Liver (tissue), 9 donors: ENCODE measurements around the gene SARDH. TPM values are rescaled to one million over a fixed set of nuclear protein-coding genes. Genes with fewer than 3 reads are reported as not detected.
"Not testable (repeated sequence)": the region's sequence is repeated elsewhere in the genome, so short reads cannot be mapped to it uniquely, and the experiment has no call there.

Experiments used
- DNase-seq: peaks from one replicate; pipeline ENCODE4 v3.0.0-alpha.2; 2017; ENCODE audit warnings: low spot score
- H3K27ac ChIP-seq, 2 donors: one replicate each; pipeline ENCODE4 v1.7.0; 2013; ENCODE audit warnings: inconsistent platforms in 2 of 2, low read length in 2 of 2, control low read depth in 1 of 2, low read depth in 1 of 2, mild to moderate bottlenecking in 1 of 2
- H3K27me3 ChIP-seq, 4 donors: one replicate each; pipeline versions ENCODE4 v1.6.1 to v1.7.0; 2013; ENCODE audit warnings: low read length in 3 of 4, inconsistent platforms in 1 of 4, mild to moderate bottlenecking in 1 of 4, moderate library complexity in 1 of 4; ENCODE audit not compliant: control insufficient read depth in 4 of 4, insufficient read depth in 4 of 4
- H3K36me3 ChIP-seq, 4 donors: one replicate each; pipeline versions ENCODE4 v1.6.1 to v1.7.0; 2013; ENCODE audit warnings: low read length in 3 of 4, mild to moderate bottlenecking in 3 of 4, low read depth in 1 of 4, moderate library complexity in 1 of 4; ENCODE audit not compliant: control insufficient read depth in 4 of 4, insufficient read depth in 3 of 4
- H3K4me1 ChIP-seq, 4 donors: one replicate each; pipeline versions ENCODE4 v1.6.1 to v1.7.0; 2013; ENCODE audit warnings: low read length in 3 of 4, mild to moderate bottlenecking in 3 of 4, moderate library complexity in 1 of 4; ENCODE audit not compliant: control insufficient read depth in 4 of 4, insufficient read depth in 4 of 4
- H3K4me3 ChIP-seq, 3 donors: one replicate each; pipeline versions ENCODE4 v1.6.1 to v1.7.0; 2013; ENCODE audit warnings: low read length in 3 of 3, control low read depth in 1 of 3, low read depth in 1 of 3, mild to moderate bottlenecking in 1 of 3
- H3K9ac ChIP-seq, 2 donors: one replicate each; pipeline ENCODE4 v1.7.0; 2013; ENCODE audit warnings: low read length in 2 of 2, mild to moderate bottlenecking in 2 of 2, moderate library complexity in 2 of 2, control low read depth in 1 of 2, low read depth in 1 of 2
- H3K9me3 ChIP-seq, 4 donors: one replicate each; pipeline versions ENCODE4 v1.6.1 to v1.7.0; 2013; ENCODE audit warnings: low read length in 3 of 4; ENCODE audit not compliant: control insufficient read depth in 4 of 4
- FOXA2 ChIP-seq: IDR thresholded peaks from 2 replicates; pipeline ENCODE4 v1.6.1; 2016; ENCODE audit warnings: antibody characterized with exemption
- HNF4A ChIP-seq, 2 donors: conservative IDR thresholded peaks; 2 replicates each; pipeline ENCODE4 v1.6.1; 2016; ENCODE audit warnings: antibody characterized with exemption in 2 of 2, mild to moderate bottlenecking in 2 of 2
- HNF4G ChIP-seq: IDR thresholded peaks from 2 replicates; pipeline ENCODE4 v1.6.1; 2016; ENCODE audit warnings: antibody characterized with exemption
- JUND ChIP-seq, 2 donors: IDR thresholded peaks; 2 replicates each; pipeline ENCODE4 v1.6.1; 2016; ENCODE audit warnings: antibody characterized with exemption in 2 of 2
- RAD21 ChIP-seq, 2 donors: IDR thresholded peaks; 2 replicates each; pipeline ENCODE4 v1.6.1; 2016; ENCODE audit warnings: antibody characterized with exemption in 2 of 2, mild to moderate bottlenecking in 2 of 2
- RXRA ChIP-seq, 2 donors: IDR thresholded peaks; 2 replicates each; pipeline ENCODE4 v1.6.1; 2017 to 2018; ENCODE audit warnings: antibody characterized with exemption in 2 of 2, mild to moderate bottlenecking in 1 of 2
- SP1 ChIP-seq: IDR thresholded peaks from 2 replicates; pipeline ENCODE4 v1.6.1; 2018; ENCODE audit warnings: antibody characterized with exemption, mild to moderate bottlenecking
- TAF1 ChIP-seq: conservative IDR thresholded peaks from 2 replicates; pipeline ENCODE4 v1.6.1; 2016; ENCODE audit warnings: antibody characterized with exemption, mild to moderate bottlenecking
- WGBS: extraction: QIAGEN DNeasy Blood & Tissue Kit; methylation state at CpG from one replicate; pipeline ENCODE4 v1.1.7; 2013; 5-methylcytosine and 5-hydroxymethylcytosine counted together
- polyA plus RNA-seq, 2 donors: library from polyadenylated mRNA; stranded (reverse) in 1 of 2; unstranded in 1 of 2; fragments of 200-250 nt in 1 of 2; fragments of >200 nt in 1 of 2; fragmentation: Nextera tagmentation in 1 of 2; extraction: Ambion mirVana in 1 of 2; gene quantifications; one replicate each; pipeline versions ENCODE4 v1.2.1 to v1.2.3, GENCODE V29; 2013 to 2015
- total RNA-seq, 2 donors: library from RNA; depleted of rRNA; stranded (reverse); fragments of >200 nt; gene quantifications; one replicate each; pipeline ENCODE4 v1.2.3, GENCODE V29; 2014
- TF ChIP-seq, protein P1 (sequence below): IDR thresholded peaks from 2 replicates; pipeline ENCODE4 v1.6.1; 2016; ENCODE audit warnings: antibody characterized with exemption
- TF ChIP-seq, protein P2 (sequence below): IDR thresholded peaks from 2 replicates; pipeline ENCODE4 v1.6.1; 2016; ENCODE audit warnings: antibody characterized with exemption, mild to moderate bottlenecking
- TF ChIP-seq, protein P3 (sequence below): fragments of 150-350 bp; IDR thresholded peaks from 2 replicates; pipeline ENCODE4 v1.5.1; 2017; ENCODE audit warnings: improper control_type of control experiment, low read depth, low read length; ENCODE audit not compliant: missing input control
- TF ChIP-seq, protein P4 (sequence below): IDR thresholded peaks from 2 replicates; pipeline ENCODE4 v1.6.1; 2016; ENCODE audit warnings: antibody characterized with exemption
- TF ChIP-seq, protein P5 (sequence below): IDR thresholded peaks from 2 replicates; pipeline ENCODE4 v1.6.1; 2016; ENCODE audit warnings: antibody characterized with exemption
- donor health status: healthy.
- donor health status: healthy.
- donor health status: healthy.
- donor health status: healthy.
- donor health status: healthy.

Gene SARDH
- total and polyA plus RNA-seq, 4 donors: 53.7 to 291 (median 63.4) TPM

DNA sequence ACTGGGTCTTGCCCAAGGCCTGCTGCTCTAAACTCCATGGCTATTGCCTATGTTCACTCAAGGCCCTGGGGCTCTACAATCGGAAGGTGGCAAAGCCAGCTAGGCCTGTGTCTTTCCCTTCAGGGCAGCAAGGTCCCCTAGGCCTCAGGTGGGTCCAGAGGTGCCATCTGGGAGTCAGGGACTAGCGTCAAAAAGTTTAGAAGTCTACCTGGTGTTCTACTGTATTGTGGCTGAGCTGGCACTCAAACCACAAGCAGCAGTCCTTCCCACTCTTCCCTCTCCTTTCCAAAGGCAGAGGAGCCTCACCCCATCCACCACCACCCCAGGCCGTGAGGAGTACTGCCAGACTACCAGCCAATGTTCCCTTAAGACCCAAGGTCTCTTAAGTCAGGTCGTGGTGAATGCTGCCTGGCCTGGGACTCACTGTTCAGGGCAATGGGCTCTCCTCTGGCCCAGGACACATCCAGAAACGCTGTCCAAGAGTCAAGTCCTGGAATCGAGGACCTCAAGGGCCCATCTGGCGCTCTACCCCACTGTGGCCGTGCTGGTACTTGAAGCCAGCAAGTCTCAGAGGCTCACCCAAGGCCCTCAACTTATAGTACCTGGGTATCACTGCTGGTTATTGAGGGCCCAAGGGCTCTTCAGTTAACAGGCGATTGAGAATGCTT is 13.0 kb upstream of the SARDH start:
- H3K27me3 ChIP-seq: no peaks in the 10 kb centered on the region
- H3K9ac ChIP-seq: no peak overlapping the region
- peaks cover 0 to 8% (median 1%) of the 10 kb centered on the region in 4 donors for H3K4me1 ChIP-seq
- no peak overlapping the region for H3K4me3 ChIP-seq
- TF ChIP-seq, protein P1, sequence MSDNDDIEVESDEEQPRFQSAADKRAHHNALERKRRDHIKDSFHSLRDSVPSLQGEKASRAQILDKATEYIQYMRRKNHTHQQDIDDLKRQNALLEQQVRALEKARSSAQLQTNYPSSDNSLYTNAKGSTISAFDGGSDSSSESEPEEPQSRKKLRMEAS: no peak
- TF ChIP-seq, protein P2, sequence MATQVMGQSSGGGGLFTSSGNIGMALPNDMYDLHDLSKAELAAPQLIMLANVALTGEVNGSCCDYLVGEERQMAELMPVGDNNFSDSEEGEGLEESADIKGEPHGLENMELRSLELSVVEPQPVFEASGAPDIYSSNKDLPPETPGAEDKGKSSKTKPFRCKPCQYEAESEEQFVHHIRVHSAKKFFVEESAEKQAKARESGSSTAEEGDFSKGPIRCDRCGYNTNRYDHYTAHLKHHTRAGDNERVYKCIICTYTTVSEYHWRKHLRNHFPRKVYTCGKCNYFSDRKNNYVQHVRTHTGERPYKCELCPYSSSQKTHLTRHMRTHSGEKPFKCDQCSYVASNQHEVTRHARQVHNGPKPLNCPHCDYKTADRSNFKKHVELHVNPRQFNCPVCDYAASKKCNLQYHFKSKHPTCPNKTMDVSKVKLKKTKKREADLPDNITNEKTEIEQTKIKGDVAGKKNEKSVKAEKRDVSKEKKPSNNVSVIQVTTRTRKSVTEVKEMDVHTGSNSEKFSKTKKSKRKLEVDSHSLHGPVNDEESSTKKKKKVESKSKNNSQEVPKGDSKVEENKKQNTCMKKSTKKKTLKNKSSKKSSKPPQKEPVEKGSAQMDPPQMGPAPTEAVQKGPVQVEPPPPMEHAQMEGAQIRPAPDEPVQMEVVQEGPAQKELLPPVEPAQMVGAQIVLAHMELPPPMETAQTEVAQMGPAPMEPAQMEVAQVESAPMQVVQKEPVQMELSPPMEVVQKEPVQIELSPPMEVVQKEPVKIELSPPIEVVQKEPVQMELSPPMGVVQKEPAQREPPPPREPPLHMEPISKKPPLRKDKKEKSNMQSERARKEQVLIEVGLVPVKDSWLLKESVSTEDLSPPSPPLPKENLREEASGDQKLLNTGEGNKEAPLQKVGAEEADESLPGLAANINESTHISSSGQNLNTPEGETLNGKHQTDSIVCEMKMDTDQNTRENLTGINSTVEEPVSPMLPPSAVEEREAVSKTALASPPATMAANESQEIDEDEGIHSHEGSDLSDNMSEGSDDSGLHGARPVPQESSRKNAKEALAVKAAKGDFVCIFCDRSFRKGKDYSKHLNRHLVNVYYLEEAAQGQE: peak; percentile 34
- no peaks in the 10 kb centered on the region for H3K36me3 ChIP-seq
- 92% methylated on average over 9 of the region's 9 CpGs for WGBS
- no peaks in the 10 kb centered on the region for H3K9me3 ChIP-seq
- peak; percentile 30 for DNase-seq
- no peak overlapping the region for H3K27ac ChIP-seq

DNA sequence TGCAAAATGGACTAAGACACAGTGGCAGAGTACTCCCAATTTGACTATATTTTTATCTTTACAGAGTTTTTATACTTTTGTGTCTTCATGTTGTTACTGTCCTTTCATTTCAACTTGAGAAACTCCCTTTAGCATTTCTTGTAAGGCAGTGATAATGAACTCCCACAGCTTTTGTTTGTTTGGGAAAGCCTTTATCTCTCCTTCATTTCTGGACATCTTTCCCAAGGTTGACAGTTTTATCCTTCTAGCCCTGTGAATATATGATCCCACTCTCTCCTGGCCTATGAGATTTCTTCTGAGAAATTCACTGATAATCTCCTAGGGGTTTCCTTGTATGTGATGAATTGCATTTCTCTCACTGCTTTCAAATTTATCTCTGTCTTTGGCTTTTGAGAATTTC is 9.2 kb upstream of the SARDH start:
- no peaks in the 10 kb centered on the region for H3K36me3 ChIP-seq
- TF ChIP-seq HNF4G: no peak
- no peak for TF ChIP-seq RAD21 (IDR thresholded peaks at IDR 0.05)
- peaks cover 13 to 21% (median 18%) of the 10 kb centered on the region in 4 donors for H3K4me1 ChIP-seq
- no peak overlapping the region for H3K27ac ChIP-seq
- no peak overlapping the region for H3K9ac ChIP-seq
- no peak overlapping the region for H3K4me3 ChIP-seq
- H3K27me3 ChIP-seq: no peaks in the 10 kb centered on the region
- no peak for DNase-seq
- no peaks in the 10 kb centered on the region for H3K9me3 ChIP-seq

DNA sequence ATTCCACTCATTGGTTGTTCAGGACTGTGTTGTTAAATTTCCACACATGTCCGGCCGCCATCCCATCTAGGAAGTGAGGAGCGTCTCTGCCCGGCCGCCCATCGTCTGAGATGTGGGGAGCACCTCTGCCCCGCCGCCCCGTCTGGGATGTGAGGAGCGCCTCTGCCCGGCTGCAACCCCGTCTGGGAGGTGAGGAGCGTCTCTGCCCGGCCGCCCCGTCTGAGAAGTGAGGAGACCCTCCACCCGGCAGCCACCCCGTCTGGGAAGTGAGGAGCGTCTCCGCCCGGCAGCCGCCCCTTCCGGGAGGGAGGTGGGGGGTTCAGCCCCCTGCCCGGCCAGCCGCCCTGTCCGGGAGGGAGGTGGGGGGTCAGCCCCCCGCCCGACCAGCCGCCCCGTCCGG is 6.4 kb upstream of the SARDH start:
- peaks cover 33 to 49% (median 40%) of the 10 kb centered on the region in 4 donors for H3K4me1 ChIP-seq
- WGBS: 96% methylated on average over 28 of the region's 31 CpGs
- not testable (repeated sequence) for H3K36me3 ChIP-seq, H3K27me3 ChIP-seq, DNase-seq, H3K9ac ChIP-seq, H3K9me3 ChIP-seq, H3K27ac ChIP-seq, H3K4me3 ChIP-seq

DNA sequence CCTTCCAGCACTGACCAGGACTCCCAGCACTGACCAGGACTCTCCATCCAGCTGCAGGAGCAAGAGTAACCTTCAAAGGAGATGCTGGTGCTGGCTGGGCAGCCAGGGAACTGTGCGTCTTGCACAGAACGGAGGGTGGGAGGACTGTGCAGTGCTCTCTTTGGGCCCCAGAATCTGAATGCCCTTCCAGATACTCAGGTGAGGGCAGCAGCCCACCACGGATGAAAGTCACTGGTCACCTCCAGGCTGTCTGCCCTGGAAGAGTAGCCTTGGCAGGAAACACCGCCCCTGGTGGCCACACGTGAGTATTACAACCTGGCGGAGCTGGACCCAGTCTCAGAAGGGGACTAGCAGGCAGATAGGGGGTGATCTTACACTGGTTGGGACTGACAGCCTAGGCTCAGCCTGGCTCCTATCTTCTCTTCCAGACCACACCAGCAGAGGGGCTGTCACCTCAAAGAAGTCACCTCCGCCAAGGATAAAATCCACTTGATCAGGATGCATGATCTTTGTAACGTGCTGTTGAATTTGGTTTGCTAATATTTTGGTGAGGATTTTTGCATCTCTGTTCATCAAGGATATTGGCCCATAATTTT is 4.8 kb upstream of the SARDH start:
- peak overlapping the region in 1 of 2 donors; percentile 22 for H3K27ac ChIP-seq
- TF ChIP-seq TAF1: no peak
- peak in 1 of 2 donors; percentile 27 for TF ChIP-seq HNF4A (conservative IDR thresholded peaks at IDR 0.05)
- TF ChIP-seq SP1: peak; percentile 9
- no peak for TF ChIP-seq FOXA2
- TF ChIP-seq RXRA (IDR thresholded peaks at IDR 0.05): peak in 1 of 2 donors; percentile 22
- TF ChIP-seq, protein P3, sequence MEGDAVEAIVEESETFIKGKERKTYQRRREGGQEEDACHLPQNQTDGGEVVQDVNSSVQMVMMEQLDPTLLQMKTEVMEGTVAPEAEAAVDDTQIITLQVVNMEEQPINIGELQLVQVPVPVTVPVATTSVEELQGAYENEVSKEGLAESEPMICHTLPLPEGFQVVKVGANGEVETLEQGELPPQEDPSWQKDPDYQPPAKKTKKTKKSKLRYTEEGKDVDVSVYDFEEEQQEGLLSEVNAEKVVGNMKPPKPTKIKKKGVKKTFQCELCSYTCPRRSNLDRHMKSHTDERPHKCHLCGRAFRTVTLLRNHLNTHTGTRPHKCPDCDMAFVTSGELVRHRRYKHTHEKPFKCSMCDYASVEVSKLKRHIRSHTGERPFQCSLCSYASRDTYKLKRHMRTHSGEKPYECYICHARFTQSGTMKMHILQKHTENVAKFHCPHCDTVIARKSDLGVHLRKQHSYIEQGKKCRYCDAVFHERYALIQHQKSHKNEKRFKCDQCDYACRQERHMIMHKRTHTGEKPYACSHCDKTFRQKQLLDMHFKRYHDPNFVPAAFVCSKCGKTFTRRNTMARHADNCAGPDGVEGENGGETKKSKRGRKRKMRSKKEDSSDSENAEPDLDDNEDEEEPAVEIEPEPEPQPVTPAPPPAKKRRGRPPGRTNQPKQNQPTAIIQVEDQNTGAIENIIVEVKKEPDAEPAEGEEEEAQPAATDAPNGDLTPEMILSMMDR: peak; percentile 95
- TF ChIP-seq JUND (IDR thresholded peaks at IDR 0.05): no peak
- TF ChIP-seq, protein P4, sequence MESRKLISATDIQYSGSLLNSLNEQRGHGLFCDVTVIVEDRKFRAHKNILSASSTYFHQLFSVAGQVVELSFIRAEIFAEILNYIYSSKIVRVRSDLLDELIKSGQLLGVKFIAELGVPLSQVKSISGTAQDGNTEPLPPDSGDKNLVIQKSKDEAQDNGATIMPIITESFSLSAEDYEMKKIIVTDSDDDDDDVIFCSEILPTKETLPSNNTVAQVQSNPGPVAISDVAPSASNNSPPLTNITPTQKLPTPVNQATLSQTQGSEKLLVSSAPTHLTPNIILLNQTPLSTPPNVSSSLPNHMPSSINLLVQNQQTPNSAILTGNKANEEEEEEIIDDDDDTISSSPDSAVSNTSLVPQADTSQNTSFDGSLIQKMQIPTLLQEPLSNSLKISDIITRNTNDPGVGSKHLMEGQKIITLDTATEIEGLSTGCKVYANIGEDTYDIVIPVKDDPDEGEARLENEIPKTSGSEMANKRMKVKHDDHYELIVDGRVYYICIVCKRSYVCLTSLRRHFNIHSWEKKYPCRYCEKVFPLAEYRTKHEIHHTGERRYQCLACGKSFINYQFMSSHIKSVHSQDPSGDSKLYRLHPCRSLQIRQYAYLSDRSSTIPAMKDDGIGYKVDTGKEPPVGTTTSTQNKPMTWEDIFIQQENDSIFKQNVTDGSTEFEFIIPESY: no peak
- TF ChIP-seq RAD21 (IDR thresholded peaks at IDR 0.05): peak; percentile 74 to 84
- TF ChIP-seq, protein P5, sequence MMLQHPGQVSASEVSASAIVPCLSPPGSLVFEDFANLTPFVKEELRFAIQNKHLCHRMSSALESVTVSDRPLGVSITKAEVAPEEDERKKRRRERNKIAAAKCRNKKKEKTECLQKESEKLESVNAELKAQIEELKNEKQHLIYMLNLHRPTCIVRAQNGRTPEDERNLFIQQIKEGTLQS: no peak
- no peak overlapping the region for H3K4me3 ChIP-seq
- H3K36me3 ChIP-seq: no peaks in the 10 kb centered on the region
- H3K27me3 ChIP-seq: no peaks in the 10 kb centered on the region
- WGBS: 29% methylated on average over 8 of the region's 8 CpGs
- no peaks in the 10 kb centered on the region for H3K9me3 ChIP-seq
- H3K9ac ChIP-seq: no peak overlapping the region
- peak; percentile 83 for DNase-seq
- H3K4me1 ChIP-seq: peaks cover 33 to 63% (median 49%) of the 10 kb centered on the region in 4 donors
